ENCODE results near the gene RP9.
"Not testable (repeated sequence)": the region's sequence is repeated elsewhere in the genome, so short reads cannot be mapped to it uniquely, and the experiment has no call there.

RP9 gene

GRCh38 chr7:33100770-33101169 is 8.4 kb downstream of the RP9 start:
- no peak for DNase-seq

GRCh38 chr7:33099154-33099940 is 9.9 kb downstream of the RP9 start:
- no peak for DNase-seq

- DNase-seq: not testable (repeated sequence)
These were observed 14.4 kb downstream of the RP9 start for GRCh38 chr7:33094745-33095275.

- DNase-seq: no peak
These were observed 15.9 kb downstream of the RP9 start for GRCh38 chr7:33093266-33093665.

- no peak for DNase-seq
These were observed 17.5 kb downstream of the RP9 start for GRCh38 chr7:33091641-33092191.

- no peak for DNase-seq
These were observed 18.1 kb downstream of the RP9 start for GRCh38 chr7:33091111-33091531.

GRCh38 chr7:33089142-33089541 is 20.1 kb downstream of the RP9 start:
- DNase-seq: no peak

GRCh38 chr7:33087858-33088257 is 21.3 kb downstream of the RP9 start:
- DNase-seq: no peak

GRCh38 chr7:33087356-33087755 is 21.8 kb downstream of the RP9 start:
- no peak for DNase-seq

- no peak for DNase-seq
These were observed 29.2 kb downstream of the RP9 start for GRCh38 chr7:33079763-33080690.

GRCh38 chr7:33079096-33079495 is 30.1 kb downstream of the RP9 start:
- DNase-seq: no peak

GRCh38 chr7:33076737-33077136 is 32.5 kb downstream of the RP9 start:
- DNase-seq: no peak

GRCh38 chr7:33075818-33076518 is 33.2 kb downstream of the RP9 start:
- DNase-seq: no peak

- no peak for DNase-seq
These were observed 36.0 kb downstream of the RP9 start for GRCh38 chr7:33073243-33073642.

GRCh38 chr7:33072471-33072870 is 36.7 kb downstream of the RP9 start:
- no peak for DNase-seq

GRCh38 chr7:33070831-33071230 is 38.4 kb downstream of the RP9 start:
- DNase-seq: no peak

GRCh38 chr7:33070277-33070676 is 38.9 kb downstream of the RP9 start:
- DNase-seq: no peak

GRCh38 chr7:33067921-33068320 is 41.3 kb downstream of the RP9 start:
- DNase-seq: no peak

- no peak for DNase-seq
These were observed 42.4 kb downstream of the RP9 start for GRCh38 chr7:33066771-33067170.

- no peak for DNase-seq
These were observed 43.2 kb downstream of the RP9 start for GRCh38 chr7:33065981-33066380.

GRCh38 chr7:33062782-33063443 is 46.3 kb downstream of the RP9 start:
- DNase-seq: peak; percentile 93
